IMR-90 (cell line): ENCODE measurements around the gene SLC6A6. TPM values are rescaled to one million over a fixed set of nuclear protein-coding genes. Genes with fewer than 3 reads are reported as not detected.
A peak's percentile ranks its signal among the peaks of the same experiment; 100 is the strongest.

Source experiments
- ATAC-seq: fragments of 200-7000 bp; cut with Tn5 transposase; 2 replicates; pipeline ENCODE4 v1.9.1; 2020; ENCODE audit warnings: low read depth, mild to moderate bottlenecking, moderate library complexity
- BruUV-seq: library from RNA; stranded (reverse); fragments of 400-500 nt; replicated peaks from 2 replicates; lab custom pipeline; 2021; lab: Mats Ljungman, UMichigan
- CTCF ChIA-PET: fragments of 300-600 bp; formaldehyde crosslinking; extraction: SDS; loops from one replicate; lab custom pipeline; 2021; ENCODE audit warnings: antibody characterized with exemption; lab: Yijun Ruan, JAX
- POLR2A ChIA-PET: fragments of 300-600 bp; sonication (Branson Sonifier 250); formaldehyde crosslinking; loops from one replicate; lab custom pipeline; 2022; ENCODE audit warnings: antibody characterized with exemption; ENCODE audit not compliant: unreplicated experiment; lab: Charles Lee
- DNase-seq: peaks from one replicate; pipeline ENCODE4 v3.0.0; 2013
- H2AFZ ChIP-seq: replicated peaks from 2 replicates; pipeline ENCODE3; 2013; ENCODE audit warnings: low read length, mild to moderate bottlenecking; ENCODE audit not compliant: poor library complexity
- H2AK5ac ChIP-seq: 2 replicates; pipeline ENCODE4 v1.6.1; 2013; ENCODE audit warnings: low read depth, low read length, inconsistent platforms
- H2AK9ac ChIP-seq: replicated peaks from 2 replicates; pipeline ENCODE3; 2013; ENCODE audit warnings: mild to moderate bottlenecking, low read depth, low read length, moderate library complexity; ENCODE audit not compliant: poor library complexity
- H2BK120ac ChIP-seq: 2 replicates; pipeline ENCODE4 v1.6.1; 2013; ENCODE audit warnings: low read depth, low read length, inconsistent platforms
- H2BK15ac ChIP-seq: 3 replicates; pipeline ENCODE4 v1.6.1; 2013; ENCODE audit warnings: low read depth, low read length, inconsistent platforms
- H2BK20ac ChIP-seq: 2 replicates; pipeline ENCODE4 v1.6.1; 2013; ENCODE audit warnings: low read depth, mild to moderate bottlenecking, inconsistent platforms, low read length, moderate library complexity
- H2BK5ac ChIP-seq: 2 replicates; pipeline ENCODE4 v1.6.1; 2013; ENCODE audit warnings: mild to moderate bottlenecking, low read depth, low read length, inconsistent platforms; ENCODE audit not compliant: poor library complexity, severe bottlenecking
- H3K14ac ChIP-seq: replicated peaks from 2 replicates; pipeline ENCODE4 v1.6.1; 2013; ENCODE audit warnings: low read depth, low read length, inconsistent platforms
- H3K18ac ChIP-seq: 2 replicates; pipeline ENCODE4 v1.6.1; 2013; ENCODE audit warnings: low read depth, low read length, control low read depth
- H3K23ac ChIP-seq: 2 replicates; pipeline ENCODE4 v1.6.1; 2013; ENCODE audit warnings: low read depth, low read length, inconsistent platforms
- H3K27ac ChIP-seq: 2 replicates; pipeline ENCODE4 v1.5.1; 2013; ENCODE audit warnings: mild to moderate bottlenecking, control low read depth, low read length; ENCODE audit not compliant: insufficient read depth
- H3K27me3 ChIP-seq: 2 replicates; pipeline ENCODE4 v1.6.1; 2013; ENCODE audit warnings: low read length; ENCODE audit not compliant: control insufficient read depth, insufficient read depth
- H3K36me3 ChIP-seq: 2 replicates; pipeline ENCODE4 v1.6.1; 2013; ENCODE audit warnings: low read length, mixed read lengths; ENCODE audit not compliant: control insufficient read depth, insufficient read depth
- H3K4ac ChIP-seq: 2 replicates; pipeline ENCODE4 v1.6.1; 2013; ENCODE audit warnings: low read depth, low read length, inconsistent platforms
- H3K4me1 ChIP-seq: 2 replicates; pipeline ENCODE4 v1.6.1; 2013; ENCODE audit warnings: low read length, mixed read lengths; ENCODE audit not compliant: control insufficient read depth, insufficient read depth
- H3K4me2 ChIP-seq: 2 replicates; pipeline ENCODE4 v1.6.1; 2013; ENCODE audit warnings: low read depth, mild to moderate bottlenecking, control low read depth, low read length, moderate library complexity
- H3K4me3 ChIP-seq: 2 replicates; pipeline ENCODE4 v1.5.1; 2013; ENCODE audit warnings: low read depth, mild to moderate bottlenecking, control low read depth, low read length, moderate library complexity; ENCODE audit not compliant: insufficient read depth
- H3K56ac ChIP-seq: 2 replicates; pipeline ENCODE4 v1.6.1; 2013; ENCODE audit warnings: low read length, inconsistent platforms; ENCODE audit not compliant: insufficient read depth; ENCODE audit errors: extremely low read depth
- H3K79me1 ChIP-seq, 2 experiments: 2 replicates each; pipeline ENCODE4 v1.6.1; 2013; ENCODE audit warnings: low read length in 2 of 2, inconsistent platforms in 1 of 2, low read depth in 1 of 2
- H3K9ac ChIP-seq: 2 replicates; pipeline ENCODE4 v1.6.1; 2013; ENCODE audit warnings: low read depth, low read length, control low read depth
- H3K9me1 ChIP-seq: 2 replicates; pipeline ENCODE4 v1.6.1; 2013; ENCODE audit warnings: low read length, inconsistent platforms; ENCODE audit not compliant: insufficient read depth
- H3K9me3 ChIP-seq: 2 replicates; pipeline ENCODE4 v1.6.1; 2013; ENCODE audit warnings: low read length; ENCODE audit not compliant: control insufficient read depth, insufficient read depth
- H4K20me1 ChIP-seq: 2 replicates; pipeline ENCODE4 v1.6.1; 2013; ENCODE audit warnings: low read length, inconsistent platforms; ENCODE audit not compliant: insufficient read depth
- H4K5ac ChIP-seq: 2 replicates; pipeline ENCODE4 v1.6.1; 2013; ENCODE audit warnings: mild to moderate bottlenecking, low read depth, low read length, control low read depth
- H4K8ac ChIP-seq, 2 experiments: 2 replicates each; pipeline ENCODE4 v1.6.1; 2013; ENCODE audit warnings: low read depth in 2 of 2, low read length in 2 of 2, control low read depth in 1 of 2, inconsistent platforms in 1 of 2
- H4K91ac ChIP-seq: 2 replicates; pipeline ENCODE4 v1.6.1; 2013; ENCODE audit warnings: low read depth, low read length, inconsistent platforms; ENCODE audit not compliant: insufficient read depth
- BHLHE40 ChIP-seq: fragments of 150-350 bp; IDR thresholded peaks from 2 replicates; pipeline ENCODE4 v1.6.1; 2016; ENCODE audit warnings: mild to moderate bottlenecking, low read depth, low read length
- CEBPB ChIP-seq: IDR thresholded peaks from 2 replicates; pipeline ENCODE4 v1.6.1; 2012; ENCODE audit warnings: low read depth, low read length, improper control_type of control experiment
- CHD1 ChIP-seq: IDR thresholded peaks from 2 replicates; pipeline ENCODE4 v1.6.1; 2012; ENCODE audit warnings: low read depth, low read length, improper control_type of control experiment
- WGBS, 2 experiments: methylation state at CpG; one replicate each; pipeline versions ENCODE4 v1.1.5 to v1.1.7; 2013; ENCODE audit warnings: missing lambda C conversion rate in 2 of 2; ENCODE audit not compliant: insufficient read length in 1 of 2; ENCODE audit errors: extremely low coverage in 2 of 2; 5-methylcytosine and 5-hydroxymethylcytosine counted together
- dilution Hi-C: fragments of 300-500 bp; cut with HindIII; formaldehyde crosslinking; loops from one replicate; pipeline ENCODE4 v1.14.3; 2018; ENCODE audit warnings: low sequenced_read_pairs; ENCODE audit not compliant: unreplicated experiment
- in situ Hi-C: fragments of 300-500 bp; cut with MboI; formaldehyde crosslinking; loops from 3 replicates; pipeline ENCODE4 v1.14.3; 2019; ENCODE audit warnings: low sequenced_read_pairs, inconsistent platforms, mixed read lengths
- intact Hi-C: fragments of 100-400 bp; cut with micrococcal nuclease; formaldehyde crosslinking; loops from 2 replicates; pipeline ENCODE4 v1.10.0; 2022
- polyA plus RNA-seq, 3 experiments: library from polyadenylated mRNA; depleted of rRNA; stranded (reverse); fragments of >200 nt; gene quantifications; 2 replicates each; pipeline ENCODE4 v1.2.3, GENCODE V29; 2012; ENCODE audit warnings: low replicate concordance in 1 of 3
- total RNA-seq: library from RNA; depleted of rRNA; stranded (reverse); fragments of >200 nt; gene quantifications from 2 replicates; pipeline ENCODE4 v1.2.3, GENCODE V29; 2012

SLC6A6 gene
- total and polyA plus RNA-seq, 2 of the 4 experiments (the other 2 are of a cell fraction) = 29.9 to 39.4 TPM

- Histone ChIP-seq H4K20me1 (no peaks in the 10 kb centered on the region), H2BK120ac (no peak overlapping the region), H3K9me1 (peaks cover 26% of the 10 kb centered on the region), H3K27ac (no peak overlapping the region), H3K4me3 (no peak overlapping the region), H3K27me3 (no peaks in the 10 kb centered on the region), H4K5ac (no peak overlapping the region), H3K4me2 (no peak overlapping the region), H3K4ac (no peak overlapping the region), H4K8ac (no peak overlapping the region), H3K79me1 (peaks cover 0 to 11% of the 10 kb centered on the region in 2 experiments; a peak in 1 of 4 replicates), H3K36me3 (peaks cover 56% of the 10 kb centered on the region), H3K18ac (no peak overlapping the region), H2BK15ac (no peak overlapping the region), H3K4me1 (peaks cover 15% of the 10 kb centered on the region), H2BK20ac (no peak overlapping the region), H3K9me3 (no peaks in the 10 kb centered on the region), H3K23ac (no peak overlapping the region), H2BK5ac (no peak overlapping the region), H2AFZ (no peak overlapping the region), H4K91ac (no peak overlapping the region), H3K14ac (no peak overlapping the region), H2AK5ac (no peak overlapping the region), H2AK9ac (no peak overlapping the region), H3K9ac (no peak overlapping the region), H3K56ac (no peak overlapping the region)
- intact Hi-C loops (no loop called here), dilution Hi-C loops (no loop called here), in situ Hi-C loops (no loop called here)
- ChIA-PET CTCF (no interaction called here), POLR2A (no interaction called here)
- TF ChIP-seq CHD1 = no peak
- no peak for TF ChIP-seq BHLHE40
- no peak for TF ChIP-seq CEBPB
- no peak for ATAC-seq
- no TSS peak for BruUV-seq
- WGBS, 2 experiments = 95% methylated on average over 10 of the region's 13 CpGs; no CpG with 5 or more reads in 1 of the 2 experiments
- DNase-seq = peak; percentile 16
Measured at GRCh38 chr3:14474363-14475081, 72.1 kb downstream of the SLC6A6 start.
